Epidermal melanocyte (primary cell): ENCODE results near the gene NCKAP5.

ENCODE experiments used
- DNase-seq: peaks from one replicate; pipeline ENCODE4 v3.0.0; 2011; ENCODE audit warnings: low spot score; ENCODE audit not compliant: insufficient read length

The NCKAP5 gene

DNA sequence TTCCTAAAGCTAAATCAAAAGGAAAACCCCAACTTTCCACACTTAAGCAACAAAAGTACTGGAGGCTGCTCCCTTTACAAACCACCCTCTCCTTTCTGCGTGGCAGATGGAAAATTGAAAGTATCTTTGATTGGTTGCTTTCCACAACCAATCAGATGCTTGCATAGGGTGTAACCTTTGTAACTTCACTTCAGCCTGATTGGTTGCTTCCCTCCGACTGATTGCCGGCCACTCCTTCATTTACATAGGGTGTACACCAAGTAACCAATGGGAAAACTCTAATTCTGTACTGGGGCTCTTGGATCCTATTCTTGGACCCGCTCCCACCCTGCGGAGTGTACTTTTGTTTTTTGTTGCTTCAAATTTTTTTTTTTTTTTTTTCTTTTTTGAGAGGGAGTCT is 297.7 kb downstream of the NCKAP5 start:
- no peak for DNase-seq

DNA sequence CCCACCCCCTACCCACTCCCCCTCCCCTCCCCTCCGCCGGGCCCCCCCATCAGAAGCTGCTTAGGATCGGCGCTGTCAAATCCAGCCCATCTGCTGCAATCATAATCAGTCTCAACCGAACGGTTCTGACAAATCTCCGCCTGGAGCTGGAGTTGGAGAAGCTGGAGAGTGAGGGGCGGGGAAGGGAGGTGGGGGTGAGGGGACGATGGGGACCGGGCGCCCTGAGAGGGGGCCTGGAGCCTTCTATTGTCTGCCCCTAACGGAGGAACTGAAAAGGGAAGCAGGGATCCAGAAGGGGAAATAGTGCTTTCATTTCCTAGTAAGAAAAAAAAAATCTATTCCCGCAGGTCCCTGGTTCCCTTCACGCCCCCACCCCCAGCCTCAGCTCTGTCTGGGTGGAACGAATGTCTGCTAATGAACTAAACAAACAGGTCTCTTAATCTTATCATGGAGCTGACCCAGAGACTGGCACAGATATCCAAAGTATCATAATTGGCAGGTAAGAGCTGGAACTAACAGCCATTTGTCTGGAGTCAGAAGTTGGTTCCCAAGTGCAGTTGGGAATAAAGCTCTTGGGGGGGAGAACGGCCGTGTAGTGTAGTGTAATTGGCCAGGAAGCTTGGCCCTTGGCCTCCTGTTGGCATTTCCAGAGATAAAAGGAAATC is 301.2 kb downstream of the NCKAP5 start:
- DNase-seq: no peak

GRCh38 chr2:133266041-133266925 is 302.0 kb downstream of the NCKAP5 start:
- DNase-seq: no peak

GRCh38 chr2:133265432-133265949 is 302.8 kb downstream of the NCKAP5 start:
- DNase-seq: no peak

GRCh38 chr2:133264989-133265401 is 303.3 kb downstream of the NCKAP5 start:
- no peak for DNase-seq

DNA sequence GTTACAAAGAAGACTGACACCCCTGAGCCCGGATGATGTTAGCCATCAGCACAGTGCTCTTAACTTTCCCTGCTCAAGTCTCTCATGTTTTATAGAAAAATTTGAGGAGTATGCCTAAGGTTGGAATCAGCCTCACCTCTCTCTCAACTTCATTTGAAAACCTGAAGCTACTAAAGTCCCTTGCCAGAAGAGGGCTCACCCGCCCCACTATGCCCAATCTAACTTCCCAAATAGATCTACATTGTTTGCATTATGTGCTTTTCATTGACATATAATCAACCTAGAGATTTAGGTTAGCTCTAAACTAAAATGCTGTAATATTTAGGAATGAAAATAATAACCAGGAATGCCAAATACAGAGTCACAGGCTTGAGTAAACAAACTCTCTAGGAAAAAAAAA is 305.4 kb downstream of the NCKAP5 start:
- no peak for DNase-seq

- no peak for DNase-seq
Measured at GRCh38 chr2:133255360-133255759, 312.9 kb downstream of the NCKAP5 start.

DNA sequence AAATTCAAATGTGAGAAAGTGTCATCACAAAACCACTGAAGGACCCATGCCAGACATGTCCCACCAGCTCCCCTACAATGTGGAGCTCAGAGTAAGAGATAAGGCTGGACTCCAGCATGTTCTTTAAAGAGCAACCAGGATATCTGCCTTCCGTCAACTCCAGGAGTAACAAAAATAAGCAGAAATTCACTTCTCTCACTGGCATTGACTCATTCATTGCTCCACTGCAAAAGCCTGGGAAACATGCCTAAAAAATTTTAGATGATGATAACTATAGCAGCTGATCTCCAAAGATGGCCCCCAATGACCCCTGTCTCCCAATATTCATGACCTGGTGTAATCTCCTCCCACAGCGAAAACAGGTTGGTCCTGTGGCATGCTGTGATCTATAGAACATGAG is 314.5 kb downstream of the NCKAP5 start:
- no peak for DNase-seq

DNA sequence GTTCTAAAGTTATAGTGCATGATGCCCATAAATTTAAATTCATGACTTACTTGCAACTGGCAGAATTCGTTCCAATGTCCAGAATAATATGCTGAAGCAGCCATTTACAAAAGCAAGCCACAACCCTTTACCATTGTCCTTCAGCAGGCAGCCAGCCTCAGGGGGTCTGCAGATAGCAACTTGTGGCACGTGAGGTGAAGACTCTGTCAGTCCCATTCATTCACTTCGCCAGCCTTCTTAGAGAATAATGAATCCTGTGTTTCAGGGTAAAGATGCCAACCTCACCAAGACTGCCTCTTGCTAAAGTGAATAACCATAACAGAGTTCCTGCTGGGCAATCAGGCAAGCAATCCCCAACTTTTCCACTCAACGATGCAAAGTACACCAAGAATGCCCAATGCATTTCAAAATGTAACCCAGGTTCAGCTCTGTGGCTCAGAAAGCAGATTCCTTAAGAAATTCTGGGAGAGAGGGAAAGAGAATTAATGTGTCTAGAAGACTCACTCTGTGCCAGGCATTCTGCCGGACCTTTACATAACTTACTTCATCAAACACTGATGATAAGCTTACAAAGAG is 315.4 kb downstream of the NCKAP5 start:
- DNase-seq: no peak

DNA sequence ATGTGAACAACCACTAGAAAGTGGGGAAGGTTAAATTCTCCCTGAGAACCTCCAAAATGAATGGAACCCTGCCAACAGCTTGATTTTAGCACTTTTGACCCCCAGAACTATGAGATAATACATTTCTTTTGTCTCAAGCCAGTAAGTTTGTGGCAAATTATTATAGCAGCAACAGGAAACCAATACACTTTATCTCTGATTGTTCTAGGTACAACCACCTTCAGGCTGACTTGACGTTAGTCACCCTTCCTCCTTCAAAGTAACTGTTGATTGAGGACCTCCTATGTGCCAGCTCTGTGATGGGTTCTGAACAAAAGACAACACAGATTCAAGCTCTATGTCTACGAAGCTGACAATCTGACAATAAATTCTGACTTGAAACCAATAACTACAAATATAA is 318.9 kb downstream of the NCKAP5 start:
- DNase-seq: no peak

DNA sequence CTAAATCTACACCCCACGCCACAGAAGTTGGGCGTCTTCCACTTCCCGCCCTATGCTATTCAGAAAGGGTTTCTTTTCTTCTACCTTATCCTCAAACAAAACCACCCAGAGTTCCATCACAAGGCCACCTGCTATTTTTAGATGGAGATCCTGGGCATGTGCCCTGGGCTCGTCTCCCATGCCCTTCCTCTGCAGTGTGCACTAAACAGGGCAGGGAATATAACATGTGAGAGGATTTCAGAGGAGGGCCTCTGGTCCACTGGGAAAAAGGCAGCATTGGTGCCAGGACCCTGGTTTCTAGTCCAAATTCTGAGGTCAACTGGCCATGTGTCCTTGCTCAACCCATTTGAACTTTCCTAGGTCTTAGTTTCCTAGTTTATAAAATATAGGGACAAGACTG is 320.0 kb downstream of the NCKAP5 start:
- no peak for DNase-seq

- DNase-seq: no peak
Measured at GRCh38 chr2:133247631-133248030, 320.6 kb downstream of the NCKAP5 start.

- DNase-seq: no peak
Measured at GRCh38 chr2:133241224-133241571, 327.1 kb downstream of the NCKAP5 start.

DNA sequence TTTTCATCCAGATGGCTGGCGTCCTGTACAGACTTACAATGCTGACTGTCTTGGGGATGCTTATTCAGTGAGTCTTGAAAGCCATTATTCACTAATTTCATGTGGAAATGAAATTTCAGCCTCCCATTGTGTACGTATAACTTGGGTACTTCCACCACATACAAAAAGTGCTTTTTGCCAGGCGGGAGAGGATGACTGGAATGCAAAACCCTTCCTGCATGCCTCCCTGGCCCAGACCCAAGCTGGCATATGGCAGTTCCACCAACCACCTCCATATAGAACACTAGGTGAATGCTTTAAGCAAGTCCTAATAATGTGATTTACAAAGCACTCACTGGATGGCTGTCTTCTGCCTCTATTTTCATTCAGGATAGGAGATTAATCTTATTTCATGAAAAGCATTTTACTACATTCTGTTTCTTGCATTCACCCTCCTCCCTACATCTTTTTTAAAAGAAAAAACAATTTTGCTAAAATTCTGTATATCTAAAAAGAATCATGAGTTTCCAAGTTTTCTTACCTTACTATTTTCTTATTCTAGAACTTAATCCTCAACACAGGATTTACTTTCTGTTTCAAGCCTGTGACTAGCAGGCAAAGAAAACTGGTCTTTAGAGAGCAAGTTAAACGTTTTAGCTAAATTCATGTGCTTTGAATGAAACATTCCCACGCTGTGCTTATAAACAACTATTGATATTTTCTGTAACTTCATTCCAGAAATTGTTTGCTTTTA is 327.6 kb downstream of the NCKAP5 start:
- DNase-seq: no peak

- no peak for DNase-seq
Measured at GRCh38 chr2:133235968-133236367, 332.3 kb downstream of the NCKAP5 start.

GRCh38 chr2:133232556-133232955 is 335.7 kb downstream of the NCKAP5 start:
- no peak for DNase-seq

DNA sequence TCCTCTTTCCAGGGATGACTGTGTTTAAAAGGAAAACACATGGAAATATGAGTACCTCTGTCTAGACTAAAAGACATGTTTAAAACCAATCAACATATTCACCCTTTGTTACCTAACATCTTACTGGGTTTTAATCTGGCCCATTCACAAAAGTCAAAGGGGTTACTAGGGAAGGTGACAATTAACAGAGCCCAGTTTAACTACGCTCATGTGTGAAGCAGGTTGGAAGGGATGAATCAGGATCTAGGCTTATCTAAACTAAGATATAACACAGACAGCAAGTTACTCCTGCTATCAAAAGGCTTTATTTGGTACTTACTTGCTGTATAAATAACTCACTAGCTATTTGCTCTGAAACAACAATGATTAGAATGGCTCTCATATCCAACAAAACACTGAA is 337.0 kb downstream of the NCKAP5 start:
- no peak for DNase-seq

GRCh38 chr2:133229974-133230373 is 338.3 kb downstream of the NCKAP5 start:
- DNase-seq: no peak

DNA sequence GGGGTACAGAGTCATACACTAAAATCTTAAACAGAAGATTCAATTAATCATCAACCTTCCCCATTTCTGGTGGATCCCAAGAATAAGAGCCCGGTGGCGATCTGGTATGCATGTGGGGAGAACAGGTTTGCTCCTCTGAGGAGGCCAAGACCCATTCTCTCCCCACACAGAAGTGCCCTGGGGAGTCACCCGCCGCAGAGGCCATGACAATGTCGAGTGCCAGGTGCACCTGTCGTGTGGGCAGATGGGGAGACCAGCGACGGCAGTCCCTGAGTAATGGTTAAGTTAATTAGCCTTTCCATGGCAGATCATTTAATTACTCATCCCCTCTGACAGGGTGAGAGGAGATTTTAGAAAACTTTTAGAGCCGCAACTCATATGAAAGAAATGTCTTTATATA is 345.0 kb downstream of the NCKAP5 start:
- no peak for DNase-seq

GRCh38 chr2:133221398-133221797 is 346.9 kb downstream of the NCKAP5 start:
- DNase-seq: no peak

GRCh38 chr2:133218204-133218603 is 350.1 kb downstream of the NCKAP5 start:
- DNase-seq: no peak

DNA sequence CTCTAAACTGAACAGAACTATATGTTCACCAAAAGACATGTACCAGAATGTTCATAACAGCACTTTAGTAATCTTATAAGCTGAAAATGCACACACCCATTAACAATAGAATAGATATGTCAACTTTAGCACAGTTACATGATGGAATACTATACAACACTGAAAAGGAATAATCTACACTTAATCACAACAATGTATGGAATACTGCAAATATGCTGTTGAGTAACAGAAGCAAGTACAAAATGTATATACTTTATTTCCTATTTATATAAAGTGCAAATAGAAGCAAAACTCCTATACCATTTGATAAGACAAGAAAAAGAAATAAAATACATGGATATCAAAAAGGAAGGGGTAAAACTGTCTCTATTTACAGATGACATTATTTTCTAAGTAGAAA is 352.8 kb downstream of the NCKAP5 start:
- no peak for DNase-seq
